Left colon (tissue), 2 donors: ENCODE results near the gene MPC1L. TPM values are rescaled to one million over a fixed set of nuclear protein-coding genes. Genes with fewer than 3 reads are reported as not detected.

Source experiments
- ATAC-seq: fragments of 200-7000 bp; cut with Tn5 transposase; one replicate; pipeline ENCODE4 v1.9.1; 2020; ENCODE audit warnings: mild to moderate bottlenecking, moderate library complexity
- DNase-seq, 2 donors: peaks; one replicate each; pipeline ENCODE4 v3.0.0-alpha.2; 2020
- intact Hi-C, 2 donors: fragments of 100-400 bp; cut with DNase I in 1 of 2; cut with micrococcal nuclease in 1 of 2; formaldehyde crosslinking; loops; one replicate each; pipeline versions ENCODE4 v1.11.2 to v1.14.0; 2022; cut with DNase I, micrococcal nuclease
- total RNA-seq, 2 donors: library from RNA; stranded (reverse); fragmentation: NEBNext Ultra II Directional; extraction: Animal tissue kit (Norgen Biotek cat#: 25700); gene quantifications; one replicate each; pipeline ENCODE4 v1.2.1, GENCODE V29; 2021
- donor health status: DM: no; HTN: no; CAD: no.
- donor health status: DM: yes; HTN: yes; CAD: no.

Gene MPC1L
- total RNA-seq, 2 donors from 2014 or later, result not detected

GRCh38 chrX:40671126-40671525, 47.9 kb downstream of the MPC1L start:
- intact Hi-C loops, result no loop called here
- DNase-seq, result no peak
- no peak for ATAC-seq

Other genes with a start within 250 kb of the MPC1L start
- gene ATP6AP2, start 42.5 kb upstream of the MPC1L start, total RNA-seq, result 10 to 100 TPM; 74.0 to 88.1 TPM
- gene CXorf38, start 24.1 kb downstream of the MPC1L start, total RNA-seq, result 10 to 100 TPM; 15.5 to 16.7 TPM
- gene MED14, start 112.1 kb downstream of the MPC1L start, total RNA-seq, result 10 to 100 TPM; 60.1 to 60.6 TPM